H1 (cell line): ENCODE data around the gene MMADHC.

Source experiments
- BRCA1 ChIP-seq: IDR thresholded peaks from 2 replicates; pipeline ENCODE4 v1.6.1; 2012; ENCODE audit warnings: low read depth, low read length, improper control_type of control experiment
- JUND ChIP-seq: IDR thresholded peaks from 2 replicates; pipeline ENCODE4 v1.6.1; 2011; ENCODE audit warnings: mild to moderate bottlenecking, improper control_type of control experiment, low read length
- MAFK ChIP-seq: IDR thresholded peaks from 2 replicates; pipeline ENCODE4 v1.6.1; 2012; ENCODE audit warnings: low read depth, mild to moderate bottlenecking, improper control_type of control experiment, low read length
- POLR2A ChIP-seq, 2 experiments: IDR thresholded peaks; 1 replicate in 1 of 2; 2 replicates in 1 of 2; pipeline ENCODE4 v1.6.1; 2011; ENCODE audit warnings: low read depth in 2 of 2, low read length in 2 of 2, mild to moderate bottlenecking in 2 of 2; ENCODE audit errors: control extremely low read depth in 1 of 2
- TBP ChIP-seq: IDR thresholded peaks from 2 replicates; pipeline ENCODE4 v1.6.1; 2011; ENCODE audit warnings: low read depth, low read length, improper control_type of control experiment
- TF ChIP-seq, protein P1 (sequence below), 3 experiments: IDR thresholded peaks; 1 replicate in 2 of 3; 2 replicates in 1 of 3; pipeline versions ENCODE4 v1.5.1 to v1.6.1; 2011; ENCODE audit warnings: low read length in 3 of 3, mild to moderate bottlenecking in 3 of 3, inconsistent platforms in 2 of 3, low read depth in 1 of 3, moderate library complexity in 1 of 3; ENCODE audit not compliant: insufficient read depth in 1 of 3; ENCODE audit errors: control extremely low read depth in 1 of 3

- no peak for TF ChIP-seq POLR2A (IDR thresholded peaks at IDR 0.05; ENCODE audit: control extremely low read depth in 1 of 2, low read depth in 2 of 2, low read length in 2 of 2)
- TF ChIP-seq JUND: no peak
- TF ChIP-seq, protein P1, sequence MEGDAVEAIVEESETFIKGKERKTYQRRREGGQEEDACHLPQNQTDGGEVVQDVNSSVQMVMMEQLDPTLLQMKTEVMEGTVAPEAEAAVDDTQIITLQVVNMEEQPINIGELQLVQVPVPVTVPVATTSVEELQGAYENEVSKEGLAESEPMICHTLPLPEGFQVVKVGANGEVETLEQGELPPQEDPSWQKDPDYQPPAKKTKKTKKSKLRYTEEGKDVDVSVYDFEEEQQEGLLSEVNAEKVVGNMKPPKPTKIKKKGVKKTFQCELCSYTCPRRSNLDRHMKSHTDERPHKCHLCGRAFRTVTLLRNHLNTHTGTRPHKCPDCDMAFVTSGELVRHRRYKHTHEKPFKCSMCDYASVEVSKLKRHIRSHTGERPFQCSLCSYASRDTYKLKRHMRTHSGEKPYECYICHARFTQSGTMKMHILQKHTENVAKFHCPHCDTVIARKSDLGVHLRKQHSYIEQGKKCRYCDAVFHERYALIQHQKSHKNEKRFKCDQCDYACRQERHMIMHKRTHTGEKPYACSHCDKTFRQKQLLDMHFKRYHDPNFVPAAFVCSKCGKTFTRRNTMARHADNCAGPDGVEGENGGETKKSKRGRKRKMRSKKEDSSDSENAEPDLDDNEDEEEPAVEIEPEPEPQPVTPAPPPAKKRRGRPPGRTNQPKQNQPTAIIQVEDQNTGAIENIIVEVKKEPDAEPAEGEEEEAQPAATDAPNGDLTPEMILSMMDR (IDR thresholded peaks at IDR 0.05; ENCODE audit: control extremely low read depth in 1 of 3, insufficient read depth in 1 of 3, low read depth in 1 of 3, low read length in 3 of 3): no peak
- no peak for TF ChIP-seq TBP
- TF ChIP-seq BRCA1: no peak
- TF ChIP-seq MAFK: no peak
These were observed 42.9 kb downstream of the MMADHC start for GRCh38 chr2:149544692-149545091.
